Anterior cingulate cortex (tissue), 58 donors: ENCODE data around the gene BRD3.
"Not testable (repeated sequence)": the region's sequence is repeated elsewhere in the genome, so short reads cannot be mapped to it uniquely, and the experiment has no call there.

ENCODE experiments used
- DNase-seq, 58 donors: peaks; one replicate each; lab custom pipeline; 2025; lab: John Stamatoyannopoulos, UW

BRD3 gene

DNA sequence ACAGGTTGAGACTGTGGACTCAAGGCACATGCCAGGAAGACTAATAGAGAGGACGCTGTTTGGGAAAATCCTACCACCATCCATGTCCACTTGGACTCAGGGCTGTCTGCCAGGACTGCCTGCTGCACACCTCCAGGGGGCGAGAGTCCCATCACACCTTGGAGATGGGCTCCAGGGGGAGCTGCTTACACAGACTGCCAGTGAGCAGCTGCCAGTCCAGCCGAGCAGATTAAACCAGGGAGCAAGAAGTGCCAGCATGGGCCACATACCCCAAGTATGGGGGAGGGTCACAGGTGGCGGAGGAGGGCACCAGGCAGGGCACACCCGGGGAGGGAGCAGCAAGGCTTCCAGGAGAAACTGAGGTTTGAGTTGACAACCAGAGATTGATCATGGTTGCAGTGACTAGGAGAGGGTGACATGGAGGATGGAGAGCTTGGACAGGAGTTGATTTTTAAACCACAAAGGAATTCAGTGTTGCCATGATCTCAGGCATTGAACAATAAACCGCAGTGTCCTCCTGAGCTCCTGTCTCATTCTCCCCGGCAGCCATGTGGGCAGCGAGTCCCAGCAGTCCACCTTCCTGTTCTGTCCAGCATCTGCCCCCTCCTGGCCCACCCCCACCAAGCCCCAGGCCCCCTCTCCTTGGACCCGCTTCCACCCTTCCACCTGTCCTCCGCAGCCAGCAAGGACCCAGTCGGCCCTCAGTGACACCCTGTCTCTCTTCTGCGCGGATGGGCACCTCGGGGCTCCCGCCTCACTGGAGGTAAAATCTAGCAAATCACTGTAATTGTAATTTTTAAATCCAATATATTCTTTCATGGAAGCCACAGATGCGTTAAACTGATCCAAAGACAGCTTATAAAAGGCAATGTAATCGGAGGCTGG lies 72.6 kb downstream of the BRD3 start:
- DNase-seq, result no peak

DNA sequence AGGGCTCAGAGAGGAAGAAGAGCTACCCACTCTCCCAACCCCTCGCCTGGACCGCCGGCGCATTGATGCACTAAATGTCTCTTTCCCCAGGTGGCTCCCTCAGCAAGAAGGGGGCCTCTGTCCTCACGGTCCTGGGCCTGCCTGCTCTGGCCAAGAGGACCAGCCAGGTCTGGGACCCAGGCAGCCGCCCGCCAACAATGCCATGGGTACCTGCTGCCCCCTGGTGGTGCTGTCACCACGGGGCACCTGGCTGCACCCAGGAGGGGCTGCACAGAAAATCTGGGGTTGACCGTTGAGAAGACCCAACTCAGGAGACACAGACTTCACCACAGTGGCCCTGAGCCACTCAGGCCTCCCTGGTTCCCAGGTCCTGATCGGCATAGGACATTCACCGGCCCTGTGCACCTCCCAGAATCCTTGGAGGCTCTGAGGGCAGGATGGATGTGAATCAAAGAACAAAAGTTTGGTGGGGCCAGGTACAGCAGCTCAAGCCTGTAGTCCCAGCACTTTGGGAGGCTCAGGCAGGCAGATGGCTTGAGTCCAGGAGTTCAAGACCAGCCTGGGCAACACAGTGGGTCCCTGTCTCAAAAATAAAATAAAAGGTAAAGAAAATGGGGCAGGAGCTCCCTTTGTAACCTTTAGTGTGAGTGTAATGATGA lies 73.3 kb downstream of the BRD3 start:
- DNase-seq, result peak in 54 of 58 donors; percentile 17 to 82 (median 61)

DNA sequence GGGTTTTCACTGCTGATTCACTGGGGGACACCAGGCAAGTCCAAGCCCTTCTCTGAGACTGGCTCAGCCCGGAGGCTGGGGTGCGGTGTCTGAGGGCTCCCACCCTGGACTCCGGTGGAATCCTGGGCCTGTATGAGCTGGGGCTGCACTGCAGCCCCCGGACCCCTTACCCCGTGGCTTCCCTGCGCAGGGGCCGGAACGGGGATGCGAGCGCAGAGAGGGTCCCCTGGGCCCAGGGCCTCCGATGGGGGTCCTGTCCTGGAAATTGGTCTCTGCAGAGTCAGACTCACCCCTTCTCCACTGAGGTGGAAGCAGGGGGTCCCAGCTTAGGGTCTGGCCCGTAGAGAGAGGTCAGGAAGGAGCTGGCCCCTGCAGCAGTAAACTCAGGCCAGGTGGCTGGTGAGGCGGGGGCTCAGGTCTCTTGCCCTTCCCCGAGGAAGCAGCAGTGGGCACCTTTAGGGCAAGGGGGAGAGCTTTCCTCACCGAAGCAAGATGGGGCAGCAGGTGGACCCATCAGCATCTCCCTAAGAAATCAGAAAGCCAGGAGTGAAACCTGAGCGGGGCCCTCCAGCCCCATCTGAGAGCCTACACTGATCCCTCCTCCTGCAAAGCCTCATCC lies 74.1 kb downstream of the BRD3 start:
- DNase-seq, result no peak

DNA sequence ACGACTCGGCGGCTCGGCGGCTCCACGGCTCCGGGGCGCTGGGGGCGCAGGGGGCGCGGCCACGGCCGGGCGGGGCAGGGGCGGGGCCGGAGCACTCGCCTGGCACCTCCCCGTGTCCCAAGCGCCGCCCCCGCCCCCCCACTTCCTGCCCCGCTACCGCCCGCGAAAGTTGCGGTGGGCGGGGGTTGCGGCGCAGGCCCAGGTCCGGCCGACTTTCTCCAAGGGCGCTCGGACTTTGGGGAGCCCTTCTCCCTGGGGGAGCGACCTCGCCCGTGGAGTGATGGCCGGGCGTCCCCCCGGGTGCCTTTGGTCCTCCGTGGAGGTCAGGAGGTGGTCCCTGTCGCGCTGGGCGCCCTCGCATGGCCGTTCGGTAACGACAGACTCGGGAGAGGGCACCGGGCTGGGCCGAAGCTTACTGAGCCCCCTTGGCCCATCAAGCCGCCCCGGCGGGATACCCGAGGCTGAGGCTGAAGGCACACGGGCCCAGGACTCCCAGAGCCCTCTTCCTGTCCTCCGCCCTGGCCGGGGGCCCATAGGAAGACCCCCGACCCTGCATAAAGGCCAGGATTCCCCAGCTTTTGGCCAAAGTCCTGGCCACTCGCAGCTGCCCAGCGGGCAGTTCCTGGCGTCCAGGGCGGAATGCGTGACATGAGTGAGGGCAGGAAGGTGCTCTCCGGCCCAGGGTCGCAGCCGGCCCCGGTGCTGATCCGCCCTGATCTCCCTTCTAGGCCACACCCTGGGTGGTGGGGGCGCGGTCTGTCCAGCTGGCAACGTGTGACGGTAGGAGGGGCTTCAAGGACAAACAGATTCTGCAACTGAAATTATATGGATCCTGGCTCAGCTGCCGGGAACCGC lies 74.8 kb downstream of the BRD3 start:
- DNase-seq, result peak in 39 of 58 donors; percentile 20 to 77 (median 57)

DNA sequence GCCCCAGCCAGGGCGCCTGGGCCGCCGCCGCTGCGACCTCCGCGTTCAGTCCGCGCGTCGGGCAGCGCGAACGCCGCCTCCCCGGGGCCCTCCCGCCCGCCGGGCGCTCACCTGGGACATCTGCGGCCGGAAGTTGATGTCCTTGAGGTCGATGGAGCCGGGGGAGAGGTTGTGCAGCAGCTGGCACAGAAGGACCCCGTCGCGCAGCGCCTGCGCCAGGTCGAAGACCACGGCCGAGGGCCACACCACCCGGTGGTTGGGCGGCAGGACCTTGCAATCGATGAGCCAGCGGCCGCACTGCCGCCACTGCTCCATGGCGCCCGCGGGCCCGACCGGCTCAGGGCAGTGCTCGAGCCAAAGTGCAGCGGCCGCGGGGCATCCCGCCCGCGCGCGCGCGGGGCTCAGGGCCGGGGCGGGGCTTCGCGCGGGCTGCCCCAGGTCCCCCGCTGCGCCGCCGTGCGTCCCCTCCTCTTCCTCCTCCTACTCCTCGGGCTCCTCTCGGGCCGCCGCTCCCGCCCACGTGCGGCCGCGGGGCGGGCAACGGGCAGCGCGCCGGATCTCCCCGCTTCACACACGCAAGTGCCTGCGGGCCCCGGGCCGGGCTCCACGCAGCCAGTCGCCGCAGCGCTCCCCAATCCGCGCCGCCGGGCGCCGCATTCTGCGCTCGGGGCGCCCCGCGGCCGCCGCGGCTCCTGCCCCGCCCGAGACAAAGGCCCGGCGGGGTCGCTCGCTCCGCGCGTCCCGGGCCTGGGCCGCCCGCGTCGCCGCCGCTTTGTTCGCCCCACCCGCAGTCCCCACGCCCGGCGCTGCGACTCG lies 75.7 kb downstream of the BRD3 start, which contains the start of gene VAV2:
VAV2 (minus strand) TSS at position 361 of the 816 bp plus-strand sequence; CDS start at position 315, 46 bp downstream.
- DNase-seq, result peak in 25 of 58 donors; percentile 16 to 61 (median 35)

DNA sequence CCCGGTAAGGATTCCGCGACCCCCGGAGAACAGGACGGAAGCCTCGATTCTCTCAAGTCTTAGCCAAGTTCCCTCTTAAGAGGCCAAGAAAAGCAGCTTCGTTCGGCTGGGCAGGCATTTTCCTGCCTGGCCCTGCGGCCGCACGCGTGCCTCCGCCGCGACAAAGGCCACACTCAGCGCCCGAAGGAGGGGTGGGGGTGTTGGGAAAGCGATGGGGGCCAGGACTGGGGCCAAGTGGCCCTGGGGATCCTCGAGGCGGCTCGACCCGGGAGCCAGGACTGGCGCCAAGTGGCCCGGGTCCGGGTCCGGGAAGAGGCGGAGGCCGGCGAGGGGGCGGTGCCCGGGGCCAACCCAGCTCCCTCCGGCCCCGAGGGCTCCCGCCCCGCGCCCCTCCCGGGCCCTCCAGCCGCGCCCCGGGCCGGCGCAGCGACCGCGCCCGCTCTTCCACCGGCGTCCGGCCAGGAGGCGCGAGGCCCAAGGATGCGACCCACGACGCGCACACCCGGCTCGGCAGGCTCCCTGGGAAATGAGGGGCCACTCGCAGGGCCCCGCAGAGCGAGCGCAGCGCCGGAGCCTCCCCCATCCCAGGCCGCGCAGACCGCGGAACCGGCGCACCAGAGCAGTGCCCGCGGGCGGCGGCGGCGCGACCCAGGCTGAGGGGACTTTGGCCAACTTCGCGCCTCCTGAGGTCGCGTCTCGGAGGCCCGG lies 76.5 kb downstream of the BRD3 start:
- no peak for DNase-seq

DNA sequence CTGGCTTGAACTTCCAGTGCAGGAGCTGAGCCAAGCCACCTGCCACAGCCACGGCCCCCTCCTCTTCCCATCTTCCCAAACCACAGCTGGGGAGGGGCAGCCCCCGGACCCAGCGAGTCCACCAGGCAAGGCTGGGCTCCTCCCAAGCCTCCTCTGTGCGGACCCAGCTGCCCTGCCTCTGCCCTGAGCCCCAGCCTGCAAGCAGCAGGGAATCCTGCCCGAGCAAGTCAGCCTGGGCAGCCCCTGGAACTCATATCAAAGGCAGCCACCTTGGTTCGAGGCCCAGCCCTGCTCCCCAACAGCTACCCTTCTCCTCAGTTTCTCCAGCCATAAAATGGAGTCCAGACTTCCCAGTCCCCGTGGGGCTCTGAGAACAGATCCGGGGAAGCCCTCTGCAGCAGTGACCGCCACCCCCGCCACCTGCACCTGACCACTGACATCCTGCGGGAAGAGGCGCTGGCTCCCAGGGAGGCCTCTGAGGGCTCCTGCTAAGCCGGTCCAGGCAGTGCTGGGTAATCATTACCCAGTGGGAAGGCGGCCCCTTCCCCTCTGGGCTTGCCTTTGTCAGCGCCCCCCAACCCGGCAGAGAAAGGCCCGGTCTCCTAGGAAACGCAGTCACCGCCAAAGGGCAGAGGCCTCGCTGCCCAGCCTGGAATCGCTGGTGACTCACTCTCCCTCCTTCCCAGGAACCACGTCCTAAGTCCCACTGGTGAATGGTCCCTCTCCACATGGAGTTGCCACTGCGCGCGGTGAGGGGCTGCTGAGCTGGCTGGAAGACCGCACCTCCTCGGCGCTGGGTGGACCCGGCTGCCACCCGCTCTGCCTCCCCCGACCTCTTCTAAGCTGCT lies 77.2 kb downstream of the BRD3 start:
- DNase-seq, result peak in 4 of 58 donors; percentile 15 to 42 (median 28)

DNA sequence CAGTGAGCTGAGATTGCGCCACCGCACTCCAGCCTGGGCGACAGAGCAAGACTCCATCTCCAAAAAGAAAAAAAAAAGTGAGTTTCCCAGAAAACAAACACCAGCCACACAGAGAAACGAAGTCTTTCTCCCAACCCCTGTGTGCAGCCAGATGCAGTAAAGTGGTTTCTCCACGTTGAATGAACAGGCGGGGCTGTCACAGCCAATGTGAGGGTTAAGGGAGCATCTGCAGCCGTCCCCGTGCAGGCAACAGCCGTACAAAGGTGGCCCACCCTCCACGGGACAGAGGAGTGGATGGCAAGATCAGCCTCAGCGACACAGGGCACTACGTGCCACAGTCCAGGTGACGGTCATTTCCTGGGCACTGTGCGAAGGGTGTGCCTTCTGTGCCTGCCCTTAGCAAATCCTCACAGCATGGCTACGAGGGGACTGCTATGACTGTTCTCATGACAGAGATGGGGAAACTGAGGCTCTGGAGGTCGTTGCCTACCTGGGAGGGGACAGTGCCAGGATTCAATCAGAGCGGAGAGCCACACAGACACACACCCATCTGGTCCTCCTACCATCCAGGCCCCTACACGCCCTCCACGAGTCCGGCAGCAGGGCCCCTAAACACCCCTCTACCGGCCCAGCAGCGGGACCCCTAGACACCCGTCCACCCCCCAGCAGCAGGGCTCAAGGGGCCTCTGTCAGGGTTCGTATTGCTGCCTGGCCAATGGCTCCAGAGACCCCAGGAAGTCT lies 78.0 kb downstream of the BRD3 start:
- DNase-seq, result no peak

DNA sequence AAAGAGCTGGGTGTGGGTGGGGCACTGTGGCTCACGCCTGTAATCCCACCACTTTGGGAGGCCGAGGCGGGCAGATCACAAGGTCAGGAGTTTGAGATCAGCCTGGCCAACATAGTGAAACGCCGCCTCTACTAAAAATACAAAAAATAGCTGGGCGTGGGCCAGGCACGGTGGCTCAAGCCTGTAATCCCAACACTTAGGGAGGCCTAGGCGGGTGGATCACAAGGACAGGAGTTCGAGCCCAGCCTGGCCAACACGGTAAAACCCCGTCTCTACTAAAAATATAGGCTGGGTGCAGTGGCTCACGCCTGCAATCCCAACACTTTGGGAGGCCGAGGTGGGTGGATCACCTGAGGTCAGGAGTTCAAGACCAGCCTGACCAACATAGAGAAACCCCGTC lies 79.1 kb downstream of the BRD3 start:
- DNase-seq, result not testable (repeated sequence)

DNA sequence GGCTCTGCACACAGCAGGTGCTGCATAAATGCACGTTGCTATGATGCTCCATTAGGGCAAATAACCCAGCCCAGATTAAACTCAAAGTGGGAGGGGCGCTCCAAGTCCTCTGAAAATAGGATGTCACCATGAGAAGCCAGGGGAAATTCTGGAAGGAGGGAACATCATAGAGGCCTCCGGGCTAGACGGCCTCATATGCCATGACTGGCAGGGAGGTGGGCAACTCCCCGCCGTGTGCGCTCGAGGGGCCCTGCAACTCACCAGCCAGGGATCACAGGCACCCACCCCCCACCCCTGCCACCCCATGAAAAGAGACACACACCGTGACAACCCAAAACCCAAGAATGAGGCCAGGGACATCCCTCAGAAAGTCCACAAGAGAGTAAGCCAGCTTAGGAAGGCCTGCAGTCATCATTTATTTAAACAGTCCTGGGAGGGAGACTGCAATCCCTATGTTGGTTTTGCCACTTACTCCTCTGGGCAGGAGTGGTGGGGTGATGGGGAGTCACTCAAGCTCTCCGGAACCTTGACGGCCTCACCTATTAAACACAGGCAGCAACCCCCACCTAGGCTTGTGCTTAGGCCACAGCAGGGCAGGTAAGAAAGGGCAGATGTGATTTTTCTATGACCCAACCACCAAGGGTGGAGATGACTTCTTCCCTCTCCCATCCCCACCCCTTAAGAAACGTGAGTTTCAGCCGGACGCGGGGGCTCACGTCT lies 79.7 kb downstream of the BRD3 start:
- DNase-seq, result no peak

DNA sequence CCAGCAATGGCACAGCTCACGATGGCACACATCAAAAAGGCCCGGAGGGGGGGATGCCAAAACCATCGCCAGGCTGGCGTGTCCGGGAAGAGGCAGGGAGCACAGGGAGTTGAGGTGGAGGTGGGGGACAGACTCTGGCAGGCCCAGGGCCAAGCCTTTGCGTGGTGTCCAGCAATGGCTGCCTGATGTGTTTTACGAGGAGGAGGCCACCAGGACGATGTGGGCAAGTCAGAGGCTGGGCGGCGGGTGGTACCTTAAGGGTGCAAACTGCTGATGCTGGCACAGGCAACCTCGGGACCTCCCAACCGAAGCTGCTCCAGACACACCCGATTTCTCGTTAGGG lies 80.4 kb downstream of the BRD3 start:
- no peak for DNase-seq

DNA sequence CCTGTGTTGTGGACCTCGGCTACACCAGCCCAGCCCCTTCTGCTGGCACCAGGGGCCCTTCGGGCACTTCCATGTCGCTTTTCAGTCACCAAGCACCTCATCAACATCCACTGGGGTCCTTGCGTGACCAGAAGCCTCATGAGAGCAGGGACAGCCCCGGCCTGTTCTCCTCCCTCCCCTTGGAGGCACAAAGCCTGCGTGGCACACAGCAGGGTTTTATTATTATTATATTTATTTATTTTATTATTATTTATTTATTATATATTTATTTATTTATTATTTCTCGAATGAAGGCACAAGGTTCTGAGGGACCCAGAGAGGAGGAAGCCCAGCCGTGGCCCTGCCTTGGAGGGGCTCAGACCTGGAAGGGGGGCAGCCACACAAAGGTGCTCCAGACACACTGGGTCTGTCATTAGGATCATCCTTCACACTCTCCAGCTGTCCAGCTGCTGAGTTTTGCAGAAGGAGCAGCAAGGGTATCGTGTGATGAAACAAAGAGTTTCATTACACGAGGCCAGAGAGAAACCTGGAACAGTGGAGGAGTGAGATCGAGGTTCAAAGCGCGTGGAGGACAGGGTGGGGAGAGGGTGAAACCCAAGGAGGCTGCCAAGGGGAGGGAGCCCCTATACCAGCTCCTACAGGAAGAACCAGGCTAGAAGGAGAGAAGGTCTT lies 80.9 kb downstream of the BRD3 start:
- DNase-seq, result no peak

DNA sequence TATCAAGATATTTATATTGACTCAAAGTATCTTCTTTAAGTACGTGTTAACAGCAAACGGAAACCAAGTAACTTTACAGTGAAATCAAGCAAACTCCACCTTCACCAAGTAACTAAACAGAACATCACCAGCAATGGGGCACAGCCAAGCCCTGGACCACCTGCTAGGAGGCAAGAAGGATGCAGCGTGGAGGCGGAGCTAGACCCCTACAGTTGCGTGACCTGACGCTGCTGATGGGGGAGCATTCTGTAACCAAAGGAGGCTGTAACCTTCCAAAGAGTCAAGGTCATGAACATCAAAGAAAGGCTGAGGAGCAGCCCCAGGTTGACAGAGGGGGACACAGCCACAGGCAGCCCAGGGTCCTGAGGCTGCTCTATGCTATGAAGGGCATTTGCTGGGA lies 81.8 kb downstream of the BRD3 start:
- no peak for DNase-seq

DNA sequence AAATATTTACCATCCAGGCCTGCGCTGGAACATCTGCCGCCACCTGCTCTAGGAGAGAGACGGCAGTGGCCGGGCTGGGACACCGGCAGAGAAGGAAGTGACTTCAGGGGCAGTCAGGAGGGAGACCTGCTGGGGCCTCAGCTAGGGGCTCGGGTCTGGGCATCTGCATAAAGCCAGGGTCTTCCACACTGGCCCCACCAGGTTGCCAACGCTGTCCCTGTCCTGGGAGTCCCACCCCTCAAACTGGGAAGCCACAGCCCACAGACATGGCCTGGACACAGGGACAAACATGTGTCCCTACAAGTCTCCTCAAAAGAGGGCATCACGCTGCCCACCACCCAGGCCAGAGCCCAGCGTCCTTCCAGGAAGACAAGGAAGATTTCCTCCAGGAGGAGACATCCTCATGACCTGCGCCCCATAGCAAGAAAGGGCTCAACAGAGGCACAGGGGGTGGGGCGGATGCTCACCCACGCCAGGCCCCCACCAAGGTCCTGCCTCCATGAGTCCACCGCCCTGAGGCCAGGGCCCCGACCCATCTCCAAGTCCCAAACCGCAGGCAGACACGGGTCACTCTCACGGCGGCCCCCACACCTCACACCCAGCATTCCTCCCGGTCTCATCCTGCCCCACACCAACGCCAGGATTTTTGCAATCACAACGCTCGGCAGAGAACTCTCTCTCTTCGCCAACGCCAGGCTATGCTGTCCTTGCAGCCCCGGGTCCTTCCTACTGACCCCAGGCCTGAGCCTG lies 84.7 kb downstream of the BRD3 start:
- DNase-seq, result no peak

DNA sequence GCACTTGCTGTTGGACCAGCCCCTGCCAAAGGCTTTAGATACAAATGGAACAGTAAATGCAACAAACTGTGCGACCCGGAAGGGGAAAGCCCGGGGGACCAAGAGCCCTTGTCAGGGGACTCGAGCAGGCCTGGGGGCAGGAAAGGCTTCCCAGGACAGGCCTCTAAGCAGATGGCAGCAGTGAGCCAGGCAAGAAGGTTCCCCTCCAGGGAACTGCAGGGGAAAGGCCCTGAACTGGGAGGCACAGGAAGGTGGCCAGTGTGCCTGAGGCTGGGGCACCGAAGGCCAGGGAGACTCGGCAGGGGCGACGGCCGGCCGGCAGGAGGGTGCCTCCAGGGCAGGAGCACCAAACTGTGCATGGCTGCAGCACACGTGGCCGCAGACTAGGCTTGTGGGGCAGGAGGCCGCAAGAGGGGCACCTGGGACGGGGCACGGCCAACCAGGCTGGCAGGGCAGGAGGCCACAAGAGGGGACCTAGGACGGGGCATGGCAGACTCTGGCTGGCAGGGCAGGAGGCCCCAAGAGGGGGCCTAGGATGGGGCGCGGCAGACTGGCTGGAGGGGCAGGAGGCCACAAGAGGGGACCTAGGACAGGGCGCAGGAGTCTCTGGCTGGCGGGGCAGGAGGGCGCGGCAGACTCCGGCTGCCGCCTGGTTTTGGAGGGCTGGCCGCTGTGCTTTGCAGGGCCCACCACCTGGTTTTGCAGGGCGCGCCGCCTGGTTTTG lies 85.7 kb downstream of the BRD3 start:
- DNase-seq, result no peak
